NCI-H1092 treated with DMSO at 0.1 percent for 48 hours (cell line): ENCODE measurements around the gene ARHGEF37.

Experiments used
- DNase-seq: peaks from one replicate; lab custom pipeline; 2025; lab: John Stamatoyannopoulos, UW

ARHGEF37 gene

DNA sequence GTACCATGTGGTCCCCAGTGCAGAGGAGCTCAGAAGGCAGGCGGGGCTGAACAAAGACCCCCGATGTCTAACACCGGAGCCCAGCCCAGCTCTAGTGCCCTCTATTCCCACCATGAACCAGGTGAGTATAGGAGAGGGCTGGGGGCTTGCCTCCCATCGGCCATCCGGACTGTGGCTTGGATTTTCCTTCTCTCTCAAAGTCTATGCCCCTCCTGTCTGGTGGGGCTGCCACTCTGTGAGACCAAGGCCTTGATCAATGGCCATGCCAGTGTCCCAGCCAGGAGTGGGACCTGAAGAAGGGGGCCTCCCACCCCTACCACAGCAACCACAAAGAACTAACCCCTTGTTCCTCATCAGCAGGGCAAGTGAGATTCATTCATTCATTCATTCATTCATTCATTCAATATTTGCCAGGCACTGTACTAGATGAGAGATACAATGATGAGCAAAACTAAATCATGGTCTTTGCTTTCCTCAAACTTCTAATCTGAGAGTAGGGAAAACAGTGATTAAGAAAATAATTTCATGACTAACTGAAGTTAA is 47.6 kb downstream of the ARHGEF37 start:
- DNase-seq, result no peak

- DNase-seq, result no peak
Observed at GRCh38 chr5:149629421-149629820, 48.1 kb downstream of the ARHGEF37 start.

DNA sequence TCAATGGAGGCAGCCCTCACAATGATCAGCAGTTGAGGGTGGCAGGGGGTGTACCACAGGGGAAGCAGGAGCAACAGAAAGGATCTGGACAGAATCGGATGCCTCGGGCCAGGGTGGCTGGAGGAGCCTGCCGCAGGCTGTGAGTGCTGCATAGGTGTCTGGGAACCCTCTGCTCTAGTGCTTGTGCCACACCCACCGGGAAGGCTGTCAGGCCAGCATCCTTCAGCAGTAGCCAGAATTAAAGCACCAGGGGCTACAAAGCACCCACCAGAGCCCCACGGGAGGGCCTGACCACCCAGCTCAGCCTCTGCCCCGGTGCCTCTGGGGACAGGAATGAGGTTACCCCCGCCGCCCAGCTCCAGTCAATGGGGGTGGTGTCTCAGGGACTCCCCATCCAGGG is 49.0 kb downstream of the ARHGEF37 start:
- DNase-seq, result no peak

DNA sequence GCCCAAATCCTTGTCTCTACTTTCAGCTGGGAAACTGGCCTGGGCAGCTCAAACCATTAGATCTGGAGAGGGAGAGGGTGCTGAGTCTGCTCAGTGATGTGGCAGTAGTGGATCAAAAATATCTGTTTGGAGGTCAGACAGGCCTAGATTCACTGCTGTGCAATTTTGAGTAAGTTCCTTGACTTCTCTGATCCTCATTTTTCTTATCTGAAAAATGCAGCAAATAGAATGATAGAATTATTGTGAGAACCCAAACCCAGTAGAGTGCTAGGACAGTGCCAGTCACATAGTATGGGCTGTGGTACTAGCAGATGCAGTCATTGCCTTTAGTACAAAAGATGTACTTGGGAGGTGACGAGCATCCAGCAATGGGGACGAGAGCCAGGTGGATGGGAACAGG is 50.2 kb downstream of the ARHGEF37 start:
- no peak for DNase-seq

- no peak for DNase-seq
Observed at GRCh38 chr5:149632311-149633251, 51.3 kb downstream of the ARHGEF37 start.

GRCh38 chr5:149633476-149634350 is 52.4 kb downstream of the ARHGEF37 start:
- no peak for DNase-seq

DNA sequence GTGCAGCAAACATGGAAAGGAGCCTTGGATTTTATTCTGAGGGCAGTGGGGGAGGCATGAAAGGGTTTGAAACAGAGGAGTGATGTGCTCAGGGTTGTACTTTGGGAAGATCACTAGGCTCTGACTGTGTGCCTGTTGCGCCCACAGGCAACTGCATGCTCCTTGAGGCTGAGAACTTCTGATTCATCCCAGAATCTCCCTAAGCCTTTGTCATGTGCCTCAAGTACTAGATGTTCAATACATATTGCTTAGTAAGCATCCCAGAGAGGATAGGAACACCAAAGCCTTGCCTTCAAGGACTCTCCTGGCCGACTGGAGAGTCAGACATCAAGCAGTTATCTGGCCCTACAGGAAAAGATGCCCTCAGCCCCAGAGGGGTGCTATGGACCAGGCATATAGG is 54.1 kb downstream of the ARHGEF37 start:
- DNase-seq, result no peak

- DNase-seq, result no peak
Observed at GRCh38 chr5:149636191-149636860, 55.0 kb downstream of the ARHGEF37 start.

GRCh38 chr5:149636861-149637246 is 55.6 kb downstream of the ARHGEF37 start:
- DNase-seq, result peak; percentile 57

DNA sequence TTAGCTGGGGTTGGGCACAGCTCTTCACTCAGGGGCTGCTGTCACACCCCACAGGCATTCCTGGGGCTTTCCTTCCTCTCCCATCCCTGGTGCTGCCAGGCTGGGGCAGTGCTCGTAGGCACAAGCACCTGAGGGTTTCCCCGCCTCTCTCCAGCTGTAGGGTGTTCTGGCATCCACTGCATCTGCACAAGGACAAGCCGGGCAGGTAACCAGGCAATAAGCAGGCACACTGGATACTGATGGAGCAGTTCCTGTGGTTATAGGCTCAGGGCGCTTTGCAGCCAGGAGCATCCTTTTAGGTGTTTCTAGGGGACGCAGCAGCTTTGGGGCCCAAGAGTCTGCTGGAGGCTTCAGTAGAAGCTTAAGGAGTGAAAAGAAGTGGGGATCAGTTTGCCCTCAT is 56.8 kb downstream of the ARHGEF37 start:
- no peak for DNase-seq

DNA sequence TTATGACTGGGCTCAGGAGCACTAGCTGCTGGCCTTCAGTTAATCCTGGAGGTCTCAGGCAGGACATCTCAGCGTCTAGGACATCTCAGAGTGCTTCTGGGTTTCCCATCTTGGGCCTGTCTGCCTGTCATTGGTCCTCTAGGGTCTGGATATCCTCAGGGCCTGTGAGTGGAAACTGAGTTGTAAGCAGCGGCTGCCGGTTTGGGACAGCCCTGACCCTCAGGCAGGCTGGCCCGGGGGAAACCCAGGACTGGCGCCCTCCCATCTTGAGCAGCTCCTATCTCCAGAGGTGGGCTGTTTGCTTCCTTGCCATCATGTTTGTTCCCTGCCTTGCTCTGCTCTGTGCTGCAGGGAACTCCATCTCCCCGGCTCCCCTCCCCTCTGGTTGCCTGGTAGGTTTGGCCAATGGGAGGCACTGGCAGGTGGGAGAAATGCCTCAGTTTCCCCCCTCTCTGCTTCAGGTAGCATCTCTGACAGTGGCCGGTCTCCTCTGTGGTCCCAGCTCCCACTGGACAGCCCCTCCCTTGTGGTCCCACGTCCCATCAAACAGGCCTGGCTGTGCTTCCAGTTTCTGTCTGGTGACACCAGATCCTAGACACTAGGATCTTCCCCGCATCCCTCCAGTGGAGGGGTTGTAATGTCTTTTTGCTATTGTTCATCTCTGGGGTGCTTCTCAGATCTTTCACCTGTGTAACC is 57.4 kb downstream of the ARHGEF37 start:
- no peak for DNase-seq

DNA sequence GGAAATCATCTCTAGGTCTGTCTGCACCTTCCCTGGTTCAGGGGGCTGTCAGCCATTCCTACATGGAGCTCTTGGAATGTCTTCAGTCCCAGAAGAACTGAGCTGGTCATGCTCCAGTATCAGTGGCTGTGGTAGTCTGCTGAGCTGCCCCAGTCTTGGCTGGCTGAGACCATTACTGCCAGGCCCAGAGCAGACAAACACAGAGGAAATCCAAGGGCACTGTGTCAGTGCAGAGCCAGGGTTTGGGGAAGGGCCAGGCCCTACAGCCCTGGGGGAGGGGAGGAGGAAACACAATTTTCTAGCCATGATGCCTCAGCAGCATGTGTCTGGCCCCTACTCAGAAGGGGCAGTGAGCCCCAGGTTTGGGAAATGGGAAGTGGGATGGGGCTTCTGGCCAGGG is 58.4 kb downstream of the ARHGEF37 start:
- peak; percentile 70 for DNase-seq

DNA sequence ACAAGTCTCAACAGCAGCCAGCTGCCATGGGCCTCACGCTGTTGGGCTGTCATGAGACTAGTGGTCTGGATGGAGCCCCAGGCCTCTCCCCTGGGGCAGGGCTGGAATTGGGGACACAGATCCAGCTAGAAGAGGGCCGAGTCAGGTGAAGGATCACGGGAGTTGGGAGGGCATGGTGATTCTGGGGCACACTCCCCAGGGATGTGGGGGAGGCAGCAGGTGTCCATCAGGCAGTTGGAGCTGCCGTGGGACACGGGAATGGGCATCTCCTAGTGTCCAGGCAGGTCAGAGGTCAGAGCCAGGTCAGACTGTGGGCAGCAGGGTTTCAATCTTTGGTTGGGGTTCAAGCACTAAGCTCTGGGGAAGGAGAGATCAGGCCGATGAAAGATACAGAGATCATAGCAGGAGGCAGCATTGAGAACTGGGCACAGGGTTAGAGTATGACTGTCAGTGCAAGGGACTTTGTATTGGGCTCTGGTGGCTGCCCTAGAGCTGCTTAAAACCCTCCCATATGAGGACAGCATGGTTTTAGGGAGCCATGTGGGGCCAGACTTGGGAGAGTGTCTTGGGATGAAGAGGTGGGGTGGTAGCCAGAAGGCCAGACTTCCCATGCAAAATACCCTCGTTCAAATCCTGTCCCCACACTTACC is 59.2 kb downstream of the ARHGEF37 start:
- DNase-seq, result no peak

- DNase-seq, result no peak
Observed at GRCh38 chr5:149641000-149641576, 59.8 kb downstream of the ARHGEF37 start.

GRCh38 chr5:149641600-149641999 is 60.3 kb downstream of the ARHGEF37 start:
- no peak for DNase-seq

DNA sequence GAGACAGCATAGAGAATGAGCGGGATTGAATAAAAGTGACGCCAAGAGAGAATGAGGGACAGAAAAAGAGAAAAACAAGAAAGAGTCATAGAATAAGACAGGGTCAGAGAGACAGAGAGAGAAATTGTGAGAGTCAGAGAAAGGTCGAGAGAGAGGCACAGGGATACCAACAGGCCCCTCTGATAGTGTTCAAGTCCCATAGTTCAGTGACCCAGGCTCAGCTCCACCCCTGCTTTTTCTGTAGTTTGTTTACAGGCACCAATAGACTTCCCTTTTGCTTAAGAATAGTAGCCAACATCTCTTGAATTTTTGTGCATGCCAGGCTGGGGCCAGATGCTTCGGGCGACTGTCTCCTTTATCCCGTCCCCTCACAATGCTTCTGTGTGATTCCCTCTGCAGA is 62.5 kb downstream of the ARHGEF37 start:
- no peak for DNase-seq

DNA sequence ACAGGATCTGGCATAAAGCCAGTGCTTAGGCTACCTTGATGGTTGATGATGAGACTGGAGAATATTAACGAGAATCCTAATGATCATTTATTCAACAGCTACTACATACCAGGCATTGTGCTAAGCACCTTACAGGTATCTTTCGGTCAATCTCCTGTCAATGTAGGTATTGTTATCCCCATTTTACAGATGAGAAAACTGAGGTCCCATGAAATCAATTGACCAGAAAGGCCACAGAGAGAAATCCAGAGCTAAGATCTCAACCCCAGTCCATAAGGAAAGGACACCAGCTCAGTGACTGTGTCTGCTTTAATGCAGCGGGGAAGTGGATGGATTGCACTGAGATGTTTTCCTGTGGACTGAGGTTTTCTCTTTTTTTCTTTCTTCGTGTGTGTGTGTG is 63.3 kb downstream of the ARHGEF37 start:
- DNase-seq, result no peak

DNA sequence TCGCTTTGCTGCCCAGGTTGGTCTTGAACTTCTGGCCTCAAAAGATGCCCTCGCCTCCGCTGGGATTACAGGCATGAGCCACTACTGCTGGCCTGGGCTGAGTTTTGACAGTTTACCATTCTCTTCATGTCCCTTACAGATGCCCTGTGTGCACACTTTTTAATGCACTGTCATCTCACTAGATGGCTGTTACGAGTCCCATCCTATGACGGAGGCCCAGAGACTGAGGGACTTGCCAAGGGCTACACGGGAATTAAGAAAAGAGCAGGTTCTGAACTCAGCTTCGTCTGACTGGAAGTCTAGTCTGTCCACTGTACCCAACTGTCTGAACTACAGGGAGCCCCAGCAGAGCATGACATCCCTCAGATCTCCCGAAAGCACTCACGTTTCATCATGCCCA is 63.9 kb downstream of the ARHGEF37 start:
- no peak for DNase-seq

- DNase-seq, result no peak
Observed at GRCh38 chr5:149645725-149646124, 64.4 kb downstream of the ARHGEF37 start.

DNA sequence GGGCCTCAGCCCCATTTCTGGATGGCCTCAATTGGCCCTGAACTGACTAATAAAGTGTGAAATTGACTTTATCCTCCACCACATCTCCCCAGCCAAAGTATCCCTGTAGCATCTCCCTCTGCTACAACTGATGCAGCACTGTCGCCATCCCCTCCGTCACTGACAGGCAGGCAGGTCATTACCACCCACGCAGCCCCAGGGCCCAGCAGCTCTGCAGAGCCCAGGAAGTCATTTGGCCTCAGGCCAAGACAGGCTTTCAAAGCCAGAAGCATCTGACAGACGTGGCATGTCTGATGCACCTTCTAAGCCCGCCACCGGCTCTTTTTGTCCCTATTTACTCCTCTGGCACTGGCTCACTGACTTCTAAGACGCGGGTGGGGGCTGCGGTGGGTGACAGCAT is 65.3 kb downstream of the ARHGEF37 start:
- peak; percentile 91 for DNase-seq

DNA sequence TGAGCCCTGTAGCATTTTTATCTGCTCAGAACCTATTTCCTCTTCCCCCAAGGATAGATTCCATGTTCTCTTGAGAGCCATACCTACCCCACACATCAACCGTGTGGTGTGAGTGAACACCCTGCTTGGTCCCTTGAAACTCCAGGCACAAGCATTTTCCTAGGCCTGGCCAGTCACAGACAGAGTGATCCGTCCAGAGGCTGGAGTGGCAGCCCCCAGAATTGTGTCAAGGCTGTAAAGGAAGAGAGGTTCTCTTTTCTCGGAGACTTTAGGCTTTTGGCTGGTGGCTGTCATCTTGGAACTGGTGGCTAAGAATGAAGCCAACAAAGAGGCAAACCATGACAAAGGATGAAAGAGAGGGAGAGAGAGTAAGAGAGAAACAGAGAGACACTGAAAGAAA is 66.0 kb downstream of the ARHGEF37 start:
- no peak for DNase-seq
